Testis (tissue), 2 donors: Measurements from ENCODE around the gene MEG3.

Experiments used
- POLR2A ChIP-seq: fragments of 450-650 bp; IDR thresholded peaks from one replicate; pipeline ENCODE4 v1.6.1; 2017; ENCODE audit warnings: antibody characterized with exemption, mild to moderate bottlenecking, moderate library complexity
- TF ChIP-seq, protein P1 (sequence below), 3 experiments: fragments of 450-650 bp in 2 of 3; fragments of 200-600 bp in 1 of 3; sonication (generic) in 1 of 3; IDR thresholded peaks; one replicate each; pipeline ENCODE4 v1.5.1; 2016 to 2019; ENCODE audit warnings: antibody characterized with exemption in 3 of 3, mild to moderate bottlenecking in 2 of 3, moderate library complexity in 1 of 3

GRCh38 chr14:100830681-100831080 lies 4.8 kb downstream of the MEG3 start:
- TF ChIP-seq, protein P1, sequence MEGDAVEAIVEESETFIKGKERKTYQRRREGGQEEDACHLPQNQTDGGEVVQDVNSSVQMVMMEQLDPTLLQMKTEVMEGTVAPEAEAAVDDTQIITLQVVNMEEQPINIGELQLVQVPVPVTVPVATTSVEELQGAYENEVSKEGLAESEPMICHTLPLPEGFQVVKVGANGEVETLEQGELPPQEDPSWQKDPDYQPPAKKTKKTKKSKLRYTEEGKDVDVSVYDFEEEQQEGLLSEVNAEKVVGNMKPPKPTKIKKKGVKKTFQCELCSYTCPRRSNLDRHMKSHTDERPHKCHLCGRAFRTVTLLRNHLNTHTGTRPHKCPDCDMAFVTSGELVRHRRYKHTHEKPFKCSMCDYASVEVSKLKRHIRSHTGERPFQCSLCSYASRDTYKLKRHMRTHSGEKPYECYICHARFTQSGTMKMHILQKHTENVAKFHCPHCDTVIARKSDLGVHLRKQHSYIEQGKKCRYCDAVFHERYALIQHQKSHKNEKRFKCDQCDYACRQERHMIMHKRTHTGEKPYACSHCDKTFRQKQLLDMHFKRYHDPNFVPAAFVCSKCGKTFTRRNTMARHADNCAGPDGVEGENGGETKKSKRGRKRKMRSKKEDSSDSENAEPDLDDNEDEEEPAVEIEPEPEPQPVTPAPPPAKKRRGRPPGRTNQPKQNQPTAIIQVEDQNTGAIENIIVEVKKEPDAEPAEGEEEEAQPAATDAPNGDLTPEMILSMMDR (IDR thresholded peaks at IDR 0.05): no peak
- TF ChIP-seq POLR2A: no peak
